Measurements from ENCODE around the gene SETD2. TPM values are rescaled to one million over a fixed set of nuclear protein-coding genes. Genes with fewer than 3 reads are reported as not detected.

Gene SETD2
- total RNA-seq, 1 experiment from 2014 or later: 60.8 TPM

DNA sequence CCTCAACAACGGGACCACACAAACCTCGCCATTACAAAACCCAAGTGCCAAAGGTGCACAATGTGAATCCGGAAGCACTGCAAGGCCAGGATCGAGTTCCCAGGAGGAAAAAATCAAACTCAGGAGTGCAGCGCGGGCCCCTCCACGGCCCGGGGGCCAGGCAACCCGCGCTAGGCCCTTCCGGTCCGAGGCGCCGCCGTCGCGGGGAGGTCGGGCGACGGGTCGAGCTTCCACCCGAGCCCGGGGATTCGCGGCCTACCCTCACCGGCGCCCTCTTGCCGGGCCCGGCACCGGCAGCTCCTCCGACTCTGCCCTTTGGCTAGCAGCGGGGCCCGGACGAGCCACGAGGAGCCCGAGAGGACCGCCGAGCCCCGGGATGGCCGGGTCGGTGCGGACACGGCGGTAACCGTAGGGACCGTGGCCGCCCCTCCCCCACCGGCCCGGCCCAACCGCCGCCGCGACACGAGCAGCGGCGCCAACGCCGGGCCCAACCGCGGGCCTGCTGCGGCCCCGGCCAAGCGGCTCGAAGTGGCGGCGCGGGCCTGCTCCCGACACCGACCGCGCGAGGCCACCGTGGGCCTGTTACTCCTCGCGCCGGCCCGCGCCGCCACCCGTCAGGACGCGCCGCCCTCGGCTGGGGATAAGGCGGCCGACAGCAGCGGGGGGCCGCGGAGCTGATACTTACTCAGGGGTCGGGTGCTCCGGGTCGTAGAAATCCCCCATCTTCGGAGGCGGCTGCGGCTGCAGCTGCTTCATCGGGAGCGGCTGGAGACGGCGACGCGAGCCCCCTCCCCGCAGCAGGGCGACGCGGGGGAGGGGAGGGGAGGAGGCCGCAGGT, 525 bp downstream of the SETD2 start:
- peaks cover 46% of the 10 kb centered on the region for H3K79me2 ChIP-seq (ENCODE audit: insufficient read depth, low read length)
- peak overlapping the region; percentile 97 for H3K4me2 ChIP-seq (ENCODE audit: insufficient read depth, insufficient read length, low read length)
- Mint-ChIP-seq H3K4me3 (peak overlapping the region; percentile 94 to 99), H3K27ac (peak overlapping the region; percentile 96 to 99 (median 97)), H3K4me1 (peaks cover 36 to 45% of the 10 kb centered on the region in 2 experiments), H3K36me3 (ENCODE audit: insufficient read depth in 1 of 3, low read depth in 3 of 3) (peaks cover 0 to 9% (median 4%) of the 10 kb centered on the region in 3 experiments; a peak in 6 of 7 replicates), H3K9me3 (peaks cover 0 to 2% of the 10 kb centered on the region in 2 experiments; a peak in 1 of 5 replicates), H3K27me3 (ENCODE audit: low read depth) (no peaks in the 10 kb centered on the region)
- H2BK5ac ChIP-seq (ENCODE audit: insufficient read length, low read length): peak overlapping the region; percentile 72
- peaks cover 9% of the 10 kb centered on the region for H3K79me1 ChIP-seq (ENCODE audit: insufficient read depth, low read depth, low read length, poor library complexity, severe bottlenecking)
- H4K8ac ChIP-seq (replicated peaks; ENCODE audit: insufficient read length, low read depth, low read length): no peak overlapping the region
- peak; percentile 31 for DNase-seq
- no CpG with 5 or more reads among the region's 106 CpGs for WGBS (ENCODE audit: extremely low coverage, insufficient read length, low lambda C conversion rate)
- H3K27me3 ChIP-seq (ENCODE audit: insufficient read depth, low read length): no peaks in the 10 kb centered on the region
- peak overlapping the region; percentile 77 for H2BK120ac ChIP-seq (ENCODE audit: low read depth, low read length, poor library complexity, severe bottlenecking)
- H4K20me1 ChIP-seq (ENCODE audit: control insufficient read depth, insufficient read depth, insufficient read length): no peaks in the 10 kb centered on the region
- H3K23ac ChIP-seq (ENCODE audit: insufficient read length, low read depth, low read length): no peak overlapping the region
- H2AFZ ChIP-seq (ENCODE audit: low read length): no peak overlapping the region
- no peak overlapping the region for H4K91ac ChIP-seq (ENCODE audit: insufficient read length, low read depth, low read length)
- H3K27ac ChIP-seq (ENCODE audit: insufficient read length, low read depth, low read length): peak overlapping the region; percentile 89
- no peak overlapping the region for H2AK5ac ChIP-seq (ENCODE audit: insufficient read length, low read length)
- peak overlapping the region; percentile 99 for H3K9ac ChIP-seq (ENCODE audit: extremely low read depth, insufficient read length, low read length)
- H3K9me3 ChIP-seq (ENCODE audit: control insufficient read depth, low read depth, low read length): no peaks in the 10 kb centered on the region
- H2BK15ac ChIP-seq (ENCODE audit: low read depth, low read length): no peak overlapping the region; the same call in 1 of the 2 replicates
- H2BK20ac ChIP-seq (ENCODE audit: low read depth, low read length, poor library complexity, severe bottlenecking): no peak overlapping the region
- H3K18ac ChIP-seq (ENCODE audit: insufficient read length, low read depth, low read length): peak overlapping the region; percentile 93
- peak overlapping the region; percentile 89 for H3K4ac ChIP-seq (ENCODE audit: low read depth, low read length)
- no peak overlapping the region for H3K56ac ChIP-seq (ENCODE audit: insufficient read length, low read depth, low read length)
- TF ChIP-seq, protein P1, sequence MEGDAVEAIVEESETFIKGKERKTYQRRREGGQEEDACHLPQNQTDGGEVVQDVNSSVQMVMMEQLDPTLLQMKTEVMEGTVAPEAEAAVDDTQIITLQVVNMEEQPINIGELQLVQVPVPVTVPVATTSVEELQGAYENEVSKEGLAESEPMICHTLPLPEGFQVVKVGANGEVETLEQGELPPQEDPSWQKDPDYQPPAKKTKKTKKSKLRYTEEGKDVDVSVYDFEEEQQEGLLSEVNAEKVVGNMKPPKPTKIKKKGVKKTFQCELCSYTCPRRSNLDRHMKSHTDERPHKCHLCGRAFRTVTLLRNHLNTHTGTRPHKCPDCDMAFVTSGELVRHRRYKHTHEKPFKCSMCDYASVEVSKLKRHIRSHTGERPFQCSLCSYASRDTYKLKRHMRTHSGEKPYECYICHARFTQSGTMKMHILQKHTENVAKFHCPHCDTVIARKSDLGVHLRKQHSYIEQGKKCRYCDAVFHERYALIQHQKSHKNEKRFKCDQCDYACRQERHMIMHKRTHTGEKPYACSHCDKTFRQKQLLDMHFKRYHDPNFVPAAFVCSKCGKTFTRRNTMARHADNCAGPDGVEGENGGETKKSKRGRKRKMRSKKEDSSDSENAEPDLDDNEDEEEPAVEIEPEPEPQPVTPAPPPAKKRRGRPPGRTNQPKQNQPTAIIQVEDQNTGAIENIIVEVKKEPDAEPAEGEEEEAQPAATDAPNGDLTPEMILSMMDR (conservative IDR thresholded peaks at IDR 0.05): no peak
- H3K23me2 ChIP-seq (ENCODE audit: insufficient read length, low read depth, low read length, poor library complexity, severe bottlenecking): peaks cover 13% of the 10 kb centered on the region
- peaks cover 4% of the 10 kb centered on the region; the same call in 1 of the 2 replicates for H3K4me1 ChIP-seq (ENCODE audit: insufficient read depth, low read length)
- H2BK12ac ChIP-seq (ENCODE audit: insufficient read length, low read depth, low read length): peak overlapping the region; percentile 50
- H3K14ac ChIP-seq (ENCODE audit: insufficient read depth, low read length): peak overlapping the region; percentile 98
- no peak overlapping the region for H4K5ac ChIP-seq (ENCODE audit: insufficient read length, low read depth, low read length)
- H3T11ph ChIP-seq (ENCODE audit: low read length): no peak overlapping the region

All from H9 (cell line).